Measurements from ENCODE around the gene PAQR5. TPM values are rescaled to one million over a fixed set of nuclear protein-coding genes. Genes with fewer than 3 reads are reported as not detected.

Gene PAQR5
- total RNA-seq, 1 experiment from 2014 or later = 9.4 TPM

DNA sequence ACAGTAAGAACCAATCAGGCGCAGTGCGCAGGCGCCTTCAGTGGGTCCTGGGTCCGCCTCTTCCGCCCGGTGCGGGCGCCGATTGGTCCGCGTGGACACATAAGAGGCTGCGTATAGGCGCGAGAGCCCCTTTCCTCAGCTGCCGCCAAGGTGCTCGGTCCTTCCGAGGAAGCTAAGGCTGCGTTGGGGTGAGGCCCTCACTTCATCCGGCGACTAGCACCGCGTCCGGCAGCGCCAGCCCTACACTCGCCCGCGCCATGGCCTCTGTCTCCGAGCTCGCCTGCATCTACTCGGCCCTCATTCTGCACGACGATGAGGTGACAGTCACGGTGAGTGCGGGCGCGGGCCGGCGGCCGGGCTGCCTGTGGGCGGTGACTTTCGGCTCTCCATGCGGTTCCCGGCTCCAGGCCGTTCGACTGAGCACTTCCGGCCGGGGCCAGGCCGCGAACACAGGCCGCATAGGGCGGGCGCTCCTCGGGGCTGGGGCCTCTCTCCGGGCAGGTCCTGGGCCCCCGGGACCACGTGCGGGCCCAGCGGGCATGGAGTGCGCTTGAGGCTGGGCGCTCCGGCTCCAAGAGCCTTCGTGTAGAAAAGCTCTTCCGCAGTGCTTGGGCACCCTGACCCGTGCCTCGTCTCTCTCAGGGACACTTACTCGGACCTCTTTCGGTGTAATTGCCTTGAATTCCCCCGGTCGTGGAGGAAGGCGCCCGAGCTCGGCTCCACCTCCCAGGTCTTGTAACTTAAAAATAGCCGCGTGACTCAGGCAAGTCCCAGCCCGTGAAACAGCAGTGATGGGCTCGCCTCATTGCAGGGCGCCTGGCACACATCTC is 154.2 kb downstream of the PAQR5 start, which contains the start of gene RPLP1 (continued):
- TF ChIP-seq, protein P1, sequence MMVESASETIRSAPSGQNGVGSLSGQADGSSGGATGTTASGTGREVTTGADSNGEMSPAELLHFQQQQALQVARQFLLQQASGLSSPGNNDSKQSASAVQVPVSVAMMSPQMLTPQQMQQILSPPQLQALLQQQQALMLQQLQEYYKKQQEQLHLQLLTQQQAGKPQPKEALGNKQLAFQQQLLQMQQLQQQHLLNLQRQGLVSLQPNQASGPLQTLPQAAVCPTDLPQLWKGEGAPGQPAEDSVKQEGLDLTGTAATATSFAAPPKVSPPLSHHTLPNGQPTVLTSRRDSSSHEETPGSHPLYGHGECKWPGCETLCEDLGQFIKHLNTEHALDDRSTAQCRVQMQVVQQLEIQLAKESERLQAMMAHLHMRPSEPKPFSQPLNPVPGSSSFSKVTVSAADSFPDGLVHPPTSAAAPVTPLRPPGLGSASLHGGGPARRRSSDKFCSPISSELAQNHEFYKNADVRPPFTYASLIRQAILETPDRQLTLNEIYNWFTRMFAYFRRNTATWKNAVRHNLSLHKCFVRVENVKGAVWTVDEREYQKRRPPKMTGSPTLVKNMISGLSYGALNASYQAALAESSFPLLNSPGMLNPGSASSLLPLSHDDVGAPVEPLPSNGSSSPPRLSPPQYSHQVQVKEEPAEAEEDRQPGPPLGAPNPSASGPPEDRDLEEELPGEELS (CRISPR knock-in tag; IDR thresholded peaks at IDR 0.05) = peak; percentile 94
- TF ChIP-seq, protein P2, sequence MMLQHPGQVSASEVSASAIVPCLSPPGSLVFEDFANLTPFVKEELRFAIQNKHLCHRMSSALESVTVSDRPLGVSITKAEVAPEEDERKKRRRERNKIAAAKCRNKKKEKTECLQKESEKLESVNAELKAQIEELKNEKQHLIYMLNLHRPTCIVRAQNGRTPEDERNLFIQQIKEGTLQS (CRISPR knock-in tag; conservative IDR thresholded peaks at IDR 0.05) = no peak
- TF ChIP-seq, protein P3, sequence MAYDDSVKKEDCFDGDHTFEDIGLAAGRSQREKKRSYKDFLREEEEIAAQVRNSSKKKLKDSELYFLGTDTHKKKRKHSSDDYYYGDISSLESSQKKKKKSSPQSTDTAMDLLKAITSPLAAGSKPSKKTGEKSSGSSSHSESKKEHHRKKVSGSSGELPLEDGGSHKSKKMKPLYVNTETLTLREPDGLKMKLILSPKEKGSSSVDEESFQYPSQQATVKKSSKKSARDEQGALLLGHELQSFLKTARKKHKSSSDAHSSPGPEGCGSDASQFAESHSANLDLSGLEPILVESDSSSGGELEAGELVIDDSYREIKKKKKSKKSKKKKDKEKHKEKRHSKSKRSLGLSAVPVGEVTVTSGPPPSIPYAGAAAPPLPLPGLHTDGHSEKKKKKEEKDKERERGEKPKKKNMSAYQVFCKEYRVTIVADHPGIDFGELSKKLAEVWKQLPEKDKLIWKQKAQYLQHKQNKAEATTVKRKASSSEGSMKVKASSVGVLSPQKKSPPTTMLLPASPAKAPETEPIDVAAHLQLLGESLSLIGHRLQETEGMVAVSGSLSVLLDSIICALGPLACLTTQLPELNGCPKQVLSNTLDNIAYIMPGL (CRISPR knock-in tag; IDR thresholded peaks at IDR 0.05) = peak; percentile 62; the same call in 1 of the 2 replicates
- TF ChIP-seq ELF4 (CRISPR knock-in tag; IDR thresholded peaks at IDR 0.05; ENCODE audit: low read depth) (no peak), SMAD3 (CRISPR knock-in tag; IDR thresholded peaks at IDR 0.05; ENCODE audit: borderline replicate concordance) (peak; percentile 82), CREM (CRISPR knock-in tag; IDR thresholded peaks at IDR 0.05) (peak; percentile 64; the same call in 1 of the 2 replicates), KAT7 (CRISPR knock-in tag; IDR thresholded peaks at IDR 0.05; ENCODE audit: borderline replicate concordance) (0 out of 2 replicates have a peak, but pooled peaks have one; percentile 74), ETV6 (CRISPR knock-in tag; IDR thresholded peaks at IDR 0.05) (no peak; the same call in 1 of the 2 replicates), ZNF423 (CRISPR knock-in tag; IDR thresholded peaks at IDR 0.05) (no peak), HMGA2 (CRISPR knock-in tag; IDR thresholded peaks at IDR 0.05) (no peak), ZNF138 (CRISPR knock-in tag; conservative IDR thresholded peaks at IDR 0.05) (peak; percentile 76; the same call in 1 of the 2 replicates), PRRX2 (CRISPR knock-in tag; IDR thresholded peaks at IDR 0.05) (no peak), CBFB (CRISPR knock-in tag; IDR thresholded peaks at IDR 0.05; ENCODE audit: low read depth) (no peak), CREB1 (CRISPR knock-in tag; IDR thresholded peaks at IDR 0.05) (0 out of 2 replicates have a peak, but pooled peaks have one; percentile 63), GTF2I (CRISPR knock-in tag; conservative IDR thresholded peaks at IDR 0.05) (no peak)
- TF ChIP-seq, protein P4, sequence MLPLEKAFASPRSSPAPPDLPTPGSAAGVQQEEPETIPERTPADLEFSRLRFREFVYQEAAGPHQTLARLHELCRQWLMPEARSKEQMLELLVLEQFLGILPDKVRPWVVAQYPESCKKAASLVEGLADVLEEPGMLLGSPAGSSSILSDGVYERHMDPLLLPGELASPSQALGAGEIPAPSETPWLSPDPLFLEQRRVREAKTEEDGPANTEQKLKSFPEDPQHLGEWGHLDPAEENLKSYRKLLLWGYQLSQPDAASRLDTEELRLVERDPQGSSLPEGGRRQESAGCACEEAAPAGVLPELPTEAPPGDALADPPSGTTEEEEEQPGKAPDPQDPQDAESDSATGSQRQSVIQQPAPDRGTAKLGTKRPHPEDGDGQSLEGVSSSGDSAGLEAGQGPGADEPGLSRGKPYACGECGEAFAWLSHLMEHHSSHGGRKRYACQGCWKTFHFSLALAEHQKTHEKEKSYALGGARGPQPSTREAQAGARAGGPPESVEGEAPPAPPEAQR (CRISPR knock-in tag; IDR thresholded peaks at IDR 0.05) = no peak
- TF ChIP-seq, protein P5, sequence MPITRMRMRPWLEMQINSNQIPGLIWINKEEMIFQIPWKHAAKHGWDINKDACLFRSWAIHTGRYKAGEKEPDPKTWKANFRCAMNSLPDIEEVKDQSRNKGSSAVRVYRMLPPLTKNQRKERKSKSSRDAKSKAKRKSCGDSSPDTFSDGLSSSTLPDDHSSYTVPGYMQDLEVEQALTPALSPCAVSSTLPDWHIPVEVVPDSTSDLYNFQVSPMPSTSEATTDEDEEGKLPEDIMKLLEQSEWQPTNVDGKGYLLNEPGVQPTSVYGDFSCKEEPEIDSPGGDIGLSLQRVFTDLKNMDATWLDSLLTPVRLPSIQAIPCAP (CRISPR knock-in tag; IDR thresholded peaks at IDR 0.05) = peak; percentile 72; the same call in 1 of the 2 replicates
- TF ChIP-seq, protein P6, sequence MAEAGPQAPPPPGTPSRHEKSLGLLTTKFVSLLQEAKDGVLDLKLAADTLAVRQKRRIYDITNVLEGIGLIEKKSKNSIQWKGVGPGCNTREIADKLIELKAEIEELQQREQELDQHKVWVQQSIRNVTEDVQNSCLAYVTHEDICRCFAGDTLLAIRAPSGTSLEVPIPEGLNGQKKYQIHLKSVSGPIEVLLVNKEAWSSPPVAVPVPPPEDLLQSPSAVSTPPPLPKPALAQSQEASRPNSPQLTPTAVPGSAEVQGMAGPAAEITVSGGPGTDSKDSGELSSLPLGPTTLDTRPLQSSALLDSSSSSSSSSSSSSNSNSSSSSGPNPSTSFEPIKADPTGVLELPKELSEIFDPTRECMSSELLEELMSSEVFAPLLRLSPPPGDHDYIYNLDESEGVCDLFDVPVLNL (CRISPR knock-in tag; IDR thresholded peaks at IDR 0.05; ENCODE audit: borderline replicate concordance, low read depth) = peak; percentile 74
- TF ChIP-seq, protein P7, sequence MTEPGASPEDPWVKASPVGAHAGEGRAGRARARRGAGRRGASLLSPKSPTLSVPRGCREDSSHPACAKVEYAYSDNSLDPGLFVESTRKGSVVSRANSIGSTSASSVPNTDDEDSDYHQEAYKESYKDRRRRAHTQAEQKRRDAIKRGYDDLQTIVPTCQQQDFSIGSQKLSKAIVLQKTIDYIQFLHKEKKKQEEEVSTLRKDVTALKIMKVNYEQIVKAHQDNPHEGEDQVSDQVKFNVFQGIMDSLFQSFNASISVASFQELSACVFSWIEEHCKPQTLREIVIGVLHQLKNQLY (CRISPR knock-in tag; IDR thresholded peaks at IDR 0.05) = no peak
- TF ChIP-seq, protein P8, sequence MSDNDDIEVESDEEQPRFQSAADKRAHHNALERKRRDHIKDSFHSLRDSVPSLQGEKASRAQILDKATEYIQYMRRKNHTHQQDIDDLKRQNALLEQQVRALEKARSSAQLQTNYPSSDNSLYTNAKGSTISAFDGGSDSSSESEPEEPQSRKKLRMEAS (CRISPR knock-in tag; IDR thresholded peaks at IDR 0.05) = peak; percentile 90
- TF ChIP-seq, protein P9, sequence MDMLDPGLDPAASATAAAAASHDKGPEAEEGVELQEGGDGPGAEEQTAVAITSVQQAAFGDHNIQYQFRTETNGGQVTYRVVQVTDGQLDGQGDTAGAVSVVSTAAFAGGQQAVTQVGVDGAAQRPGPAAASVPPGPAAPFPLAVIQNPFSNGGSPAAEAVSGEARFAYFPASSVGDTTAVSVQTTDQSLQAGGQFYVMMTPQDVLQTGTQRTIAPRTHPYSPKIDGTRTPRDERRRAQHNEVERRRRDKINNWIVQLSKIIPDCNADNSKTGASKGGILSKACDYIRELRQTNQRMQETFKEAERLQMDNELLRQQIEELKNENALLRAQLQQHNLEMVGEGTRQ (CRISPR knock-in tag; IDR thresholded peaks at IDR 0.05) = peak; percentile 59
- TF ChIP-seq, protein P10, sequence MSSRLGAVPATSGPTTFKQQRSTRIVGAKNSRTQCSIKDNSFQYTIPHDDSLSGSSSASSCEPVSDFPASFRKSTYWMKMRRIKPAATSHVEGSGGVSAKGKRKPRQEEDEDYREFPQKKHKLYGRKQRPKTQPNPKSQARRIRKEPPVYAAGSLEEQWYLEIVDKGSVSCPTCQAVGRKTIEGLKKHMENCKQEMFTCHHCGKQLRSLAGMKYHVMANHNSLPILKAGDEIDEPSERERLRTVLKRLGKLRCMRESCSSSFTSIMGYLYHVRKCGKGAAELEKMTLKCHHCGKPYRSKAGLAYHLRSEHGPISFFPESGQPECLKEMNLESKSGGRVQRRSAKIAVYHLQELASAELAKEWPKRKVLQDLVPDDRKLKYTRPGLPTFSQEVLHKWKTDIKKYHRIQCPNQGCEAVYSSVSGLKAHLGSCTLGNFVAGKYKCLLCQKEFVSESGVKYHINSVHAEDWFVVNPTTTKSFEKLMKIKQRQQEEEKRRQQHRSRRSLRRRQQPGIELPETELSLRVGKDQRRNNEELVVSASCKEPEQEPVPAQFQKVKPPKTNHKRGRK (CRISPR knock-in tag; IDR thresholded peaks at IDR 0.05; ENCODE audit: borderline replicate concordance) = 0 out of 2 replicates have a peak, but pooled peaks have one; percentile 46
- TF ChIP-seq, protein P11, sequence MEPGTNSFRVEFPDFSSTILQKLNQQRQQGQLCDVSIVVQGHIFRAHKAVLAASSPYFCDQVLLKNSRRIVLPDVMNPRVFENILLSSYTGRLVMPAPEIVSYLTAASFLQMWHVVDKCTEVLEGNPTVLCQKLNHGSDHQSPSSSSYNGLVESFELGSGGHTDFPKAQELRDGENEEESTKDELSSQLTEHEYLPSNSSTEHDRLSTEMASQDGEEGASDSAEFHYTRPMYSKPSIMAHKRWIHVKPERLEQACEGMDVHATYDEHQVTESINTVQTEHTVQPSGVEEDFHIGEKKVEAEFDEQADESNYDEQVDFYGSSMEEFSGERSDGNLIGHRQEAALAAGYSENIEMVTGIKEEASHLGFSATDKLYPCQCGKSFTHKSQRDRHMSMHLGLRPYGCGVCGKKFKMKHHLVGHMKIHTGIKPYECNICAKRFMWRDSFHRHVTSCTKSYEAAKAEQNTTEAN (CRISPR knock-in tag; IDR thresholded peaks at IDR 0.05) = no peak; the same call in 1 of the 2 replicates
- TF ChIP-seq, protein P12, sequence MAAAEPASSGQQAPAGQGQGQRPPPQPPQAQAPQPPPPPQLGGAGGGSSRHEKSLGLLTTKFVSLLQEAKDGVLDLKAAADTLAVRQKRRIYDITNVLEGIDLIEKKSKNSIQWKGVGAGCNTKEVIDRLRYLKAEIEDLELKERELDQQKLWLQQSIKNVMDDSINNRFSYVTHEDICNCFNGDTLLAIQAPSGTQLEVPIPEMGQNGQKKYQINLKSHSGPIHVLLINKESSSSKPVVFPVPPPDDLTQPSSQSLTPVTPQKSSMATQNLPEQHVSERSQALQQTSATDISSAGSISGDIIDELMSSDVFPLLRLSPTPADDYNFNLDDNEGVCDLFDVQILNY (CRISPR knock-in tag; IDR thresholded peaks at IDR 0.05) = peak; percentile 59

All from WTC11 (cell line).